GM23338 (cell line): Measurements from ENCODE around the gene SUB1. TPM values are rescaled to one million over a fixed set of nuclear protein-coding genes. Genes with fewer than 3 reads are reported as not detected.
A peak's percentile ranks its signal among the peaks of the same experiment; 100 is the strongest.

Experiments
- ATAC-seq: fragments of 200-7000 bp; cut with Tn5 transposase; 3 replicates; pipeline ENCODE4 v1.9.1; 2020
- DNase-seq: peaks from one replicate; pipeline ENCODE4 v3.0.0-alpha.2; 2015; ENCODE audit warnings: low spot score
- H2AFZ ChIP-seq: fragments of 200-600 bp; sonication (generic); 2 replicates; pipeline ENCODE4 v1.8.0; 2016; ENCODE audit warnings: antibody characterized with exemption, mild to moderate bottlenecking, moderate library complexity
- H3F3A ChIP-seq: fragments of 200-600 bp; sonication (generic); replicated peaks from 2 replicates; pipeline ENCODE4 v1.8.0; 2017; ENCODE audit warnings: antibody characterized with exemption, mixed run types, low read depth
- H3K27ac ChIP-seq: fragments of 200-600 bp; sonication (generic); 2 replicates; pipeline ENCODE4 v1.6.1; 2016; ENCODE audit warnings: low read depth
- H3K27me3 ChIP-seq: fragments of 200-600 bp; sonication (generic); 2 replicates; pipeline ENCODE4 v1.8.0; 2016; ENCODE audit warnings: mild to moderate bottlenecking, mixed run types, moderate library complexity; ENCODE audit not compliant: insufficient read depth
- H3K36me3 ChIP-seq: fragments of 200-600 bp; sonication (generic); 2 replicates; pipeline ENCODE4 v1.8.0; 2016; ENCODE audit warnings: mild to moderate bottlenecking; ENCODE audit not compliant: insufficient read depth
- H3K4me1 ChIP-seq: fragments of 200-600 bp; sonication (generic); 2 replicates; pipeline ENCODE4 v1.8.0; 2016; ENCODE audit warnings: mild to moderate bottlenecking, moderate library complexity; ENCODE audit not compliant: insufficient read depth
- H3K4me2 ChIP-seq: fragments of 200-600 bp; sonication (generic); 2 replicates; pipeline ENCODE4 v1.7.1; 2017; ENCODE audit warnings: mixed run types
- H3K4me3 ChIP-seq: fragments of 200-600 bp; sonication (generic); 2 replicates; pipeline ENCODE4 v1.6.1; 2016; ENCODE audit warnings: mixed run types
- H3K79me2 ChIP-seq: fragments of 200-600 bp; sonication (generic); replicated peaks from 2 replicates; pipeline ENCODE4 v1.8.0; 2017; ENCODE audit warnings: mild to moderate bottlenecking; ENCODE audit not compliant: insufficient read depth
- H3K9me2 ChIP-seq: fragments of 200-600 bp; sonication (generic); 2 replicates; pipeline ENCODE4 v1.8.0; 2017; ENCODE audit not compliant: insufficient read depth
- H4K20me1 ChIP-seq: fragments of 200-600 bp; sonication (generic); replicated peaks from 2 replicates; pipeline ENCODE4 v1.8.0; 2017; ENCODE audit warnings: mild to moderate bottlenecking; ENCODE audit not compliant: insufficient read depth
- H3K27ac Mint-ChIP-seq: 2 replicates; pipeline ENCODE4 v1.8.0; 2020; ENCODE audit warnings: inconsistent platforms, mild to moderate bottlenecking, moderate library complexity, mixed read lengths
- H3K27me3 Mint-ChIP-seq: 3 replicates; pipeline ENCODE4 v1.8.0; 2022; ENCODE audit warnings: low read depth, mild to moderate bottlenecking, moderate library complexity, mixed read lengths, inconsistent platforms; ENCODE audit not compliant: insufficient read depth, poor library complexity
- H3K36me3 Mint-ChIP-seq: 3 replicates; pipeline ENCODE4 v1.8.0; 2021; ENCODE audit warnings: low read depth, mild to moderate bottlenecking, inconsistent platforms, moderate library complexity, mixed read lengths
- H3K4me1 Mint-ChIP-seq: 3 replicates; pipeline ENCODE4 v1.8.0; 2020; ENCODE audit warnings: mild to moderate bottlenecking, inconsistent platforms, mixed read lengths
- H3K4me3 Mint-ChIP-seq: 3 replicates; pipeline ENCODE4 v1.8.0; 2021; ENCODE audit warnings: moderate library complexity, mild to moderate bottlenecking, inconsistent platforms, mixed read lengths
- H3K9me3 Mint-ChIP-seq: 3 replicates; pipeline ENCODE4 v1.8.0; 2020; ENCODE audit warnings: moderate library complexity, mild to moderate bottlenecking, inconsistent platforms, mixed read lengths
- EZH2 ChIP-seq: fragments of 200-600 bp; sonication (generic); IDR thresholded peaks from one replicate; pipeline ENCODE4 v1.8.0; 2017; ENCODE audit warnings: antibody characterized with exemption, mild to moderate bottlenecking, low read depth; ENCODE audit not compliant: unreplicated experiment
- EZH2phosphoT487 ChIP-seq: fragments of 200-600 bp; sonication (generic); IDR thresholded peaks from one replicate; pipeline ENCODE4 v1.8.1; 2018; ENCODE audit warnings: antibody characterized with exemption; ENCODE audit not compliant: unreplicated experiment
- JUNB ChIP-seq: IDR thresholded peaks from one replicate; pipeline ENCODE4 v1.6.1; 2016; ENCODE audit warnings: antibody characterized with exemption; ENCODE audit not compliant: unreplicated experiment
- STAT1 ChIP-seq: IDR thresholded peaks from one replicate; pipeline ENCODE4 v1.6.1; 2016; ENCODE audit warnings: antibody characterized with exemption; ENCODE audit not compliant: unreplicated experiment
- ZNF114 ChIP-seq: fragments of 250-450 bp; sonication (Bioruptor Pico); IDR thresholded peaks from 2 replicates; pipeline ENCODE4 v1.5.0; 2020; ENCODE audit warnings: mild to moderate bottlenecking, moderate library complexity
- ZNF331 ChIP-seq: fragments of 250-450 bp; sonication (Bioruptor Pico); IDR thresholded peaks from 2 replicates; pipeline ENCODE4 v1.5.0; 2020; ENCODE audit warnings: low read depth, mild to moderate bottlenecking, moderate library complexity
- polyA plus RNA-seq: library from polyadenylated mRNA; unstranded; fragments of >200 nt; fragmentation: Nextera tagmentation; extraction: Ambion mirVana; gene quantifications from 2 replicates; pipeline ENCODE4 v1.2.1, GENCODE V29; 2016
- total RNA-seq: library from RNA; depleted of rRNA; stranded (reverse); fragments of >200 nt; shearing (Covaris generic); gene quantifications from 2 replicates; pipeline ENCODE4 v1.2.3, GENCODE V29; 2014
- TF ChIP-seq, protein P1 (sequence below): fragments of 250-450 bp; sonication (Bioruptor Pico); IDR thresholded peaks from 2 replicates; pipeline ENCODE4 v1.5.0; 2020; ENCODE audit warnings: mild to moderate bottlenecking, moderate library complexity

The SUB1 gene
- total and polyA plus RNA-seq, 2 experiments from 2014 or later = 365 to 1,041 TPM

GRCh38 chr5:32587067-32587551 lies 1.8 kb downstream of the SUB1 start:
- peak overlapping the region; percentile 79 for H3K4me2 ChIP-seq
- peaks cover 34% of the 10 kb centered on the region for H3K36me3 Mint-ChIP-seq
- no peak for TF ChIP-seq STAT1
- TF ChIP-seq, protein P1, sequence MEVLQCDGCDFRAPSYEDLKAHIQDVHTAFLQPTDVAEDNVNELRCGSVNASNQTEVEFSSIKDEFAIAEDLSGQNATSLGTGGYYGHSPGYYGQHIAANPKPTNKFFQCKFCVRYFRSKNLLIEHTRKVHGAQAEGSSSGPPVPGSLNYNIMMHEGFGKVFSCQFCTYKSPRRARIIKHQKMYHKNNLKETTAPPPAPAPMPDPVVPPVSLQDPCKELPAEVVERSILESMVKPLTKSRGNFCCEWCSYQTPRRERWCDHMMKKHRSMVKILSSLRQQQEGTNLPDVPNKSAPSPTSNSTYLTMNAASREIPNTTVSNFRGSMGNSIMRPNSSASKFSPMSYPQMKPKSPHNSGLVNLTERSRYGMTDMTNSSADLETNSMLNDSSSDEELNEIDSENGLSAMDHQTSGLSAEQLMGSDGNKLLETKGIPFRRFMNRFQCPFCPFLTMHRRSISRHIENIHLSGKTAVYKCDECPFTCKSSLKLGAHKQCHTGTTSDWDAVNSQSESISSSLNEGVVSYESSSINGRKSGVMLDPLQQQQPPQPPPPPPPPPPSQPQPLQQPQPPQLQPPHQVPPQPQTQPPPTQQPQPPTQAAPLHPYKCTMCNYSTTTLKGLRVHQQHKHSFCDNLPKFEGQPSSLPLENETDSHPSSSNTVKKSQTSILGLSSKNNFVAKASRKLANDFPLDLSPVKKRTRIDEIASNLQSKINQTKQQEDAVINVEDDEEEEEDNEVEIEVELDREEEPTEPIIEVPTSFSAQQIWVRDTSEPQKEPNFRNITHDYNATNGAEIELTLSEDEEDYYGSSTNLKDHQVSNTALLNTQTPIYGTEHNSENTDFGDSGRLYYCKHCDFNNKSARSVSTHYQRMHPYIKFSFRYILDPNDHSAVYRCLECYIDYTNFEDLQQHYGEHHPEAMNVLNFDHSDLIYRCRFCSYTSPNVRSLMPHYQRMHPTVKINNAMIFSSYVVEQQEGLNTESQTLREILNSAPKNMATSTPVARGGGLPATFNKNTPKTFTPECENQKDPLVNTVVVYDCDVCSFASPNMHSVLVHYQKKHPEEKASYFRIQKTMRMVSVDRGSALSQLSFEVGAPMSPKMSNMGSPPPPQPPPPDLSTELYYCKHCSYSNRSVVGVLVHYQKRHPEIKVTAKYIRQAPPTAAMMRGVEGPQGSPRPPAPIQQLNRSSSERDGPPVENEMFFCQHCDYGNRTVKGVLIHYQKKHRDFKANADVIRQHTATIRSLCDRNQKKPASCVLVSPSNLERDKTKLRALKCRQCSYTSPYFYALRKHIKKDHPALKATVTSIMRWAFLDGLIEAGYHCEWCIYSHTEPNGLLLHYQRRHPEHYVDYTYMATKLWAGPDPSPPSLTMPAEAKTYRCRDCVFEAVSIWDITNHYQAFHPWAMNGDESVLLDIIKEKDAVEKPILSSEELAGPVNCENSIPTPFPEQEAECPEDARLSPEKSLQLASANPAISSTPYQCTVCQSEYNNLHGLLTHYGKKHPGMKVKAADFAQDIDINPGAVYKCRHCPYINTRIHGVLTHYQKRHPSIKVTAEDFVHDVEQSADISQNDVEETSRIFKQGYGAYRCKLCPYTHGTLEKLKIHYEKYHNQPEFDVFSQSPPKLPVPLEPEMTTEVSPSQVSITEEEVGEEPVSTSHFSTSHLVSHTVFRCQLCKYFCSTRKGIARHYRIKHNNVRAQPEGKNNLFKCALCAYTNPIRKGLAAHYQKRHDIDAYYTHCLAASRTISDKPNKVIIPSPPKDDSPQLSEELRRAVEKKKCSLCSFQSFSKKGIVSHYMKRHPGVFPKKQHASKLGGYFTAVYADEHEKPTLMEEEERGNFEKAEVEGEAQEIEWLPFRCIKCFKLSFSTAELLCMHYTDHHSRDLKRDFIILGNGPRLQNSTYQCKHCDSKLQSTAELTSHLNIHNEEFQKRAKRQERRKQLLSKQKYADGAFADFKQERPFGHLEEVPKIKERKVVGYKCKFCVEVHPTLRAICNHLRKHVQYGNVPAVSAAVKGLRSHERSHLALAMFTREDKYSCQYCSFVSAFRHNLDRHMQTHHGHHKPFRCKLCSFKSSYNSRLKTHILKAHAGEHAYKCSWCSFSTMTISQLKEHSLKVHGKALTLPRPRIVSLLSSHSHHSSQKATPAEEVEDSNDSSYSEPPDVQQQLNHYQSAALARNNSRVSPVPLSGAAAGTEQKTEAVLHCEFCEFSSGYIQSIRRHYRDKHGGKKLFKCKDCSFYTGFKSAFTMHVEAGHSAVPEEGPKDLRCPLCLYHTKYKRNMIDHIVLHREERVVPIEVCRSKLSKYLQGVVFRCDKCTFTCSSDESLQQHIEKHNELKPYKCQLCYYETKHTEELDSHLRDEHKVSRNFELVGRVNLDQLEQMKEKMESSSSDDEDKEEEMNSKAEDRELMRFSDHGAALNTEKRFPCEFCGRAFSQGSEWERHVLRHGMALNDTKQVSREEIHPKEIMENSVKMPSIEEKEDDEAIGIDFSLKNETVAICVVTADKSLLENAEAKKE (CRISPR knock-in tag) = no peak
- TF ChIP-seq JUNB = no peak
- no peak for TF ChIP-seq EZH2phosphoT487
- no peak for TF ChIP-seq ZNF331 (CRISPR knock-in tag)
- TF ChIP-seq ZNF114 (CRISPR knock-in tag) = no peak
- TF ChIP-seq EZH2 = no peak
- peaks cover 49% of the 10 kb centered on the region for H3K79me2 ChIP-seq
- no peaks in the 10 kb centered on the region for H3K27me3 ChIP-seq
- no peak overlapping the region for H2AFZ ChIP-seq
- ATAC-seq (no peak), DNase-seq (no peak)
- H3K4me1 ChIP-seq = peaks cover 31% of the 10 kb centered on the region
- H3K4me3 ChIP-seq = peak overlapping the region; percentile 88
- H3K9me2 ChIP-seq = no peaks in the 10 kb centered on the region
- no peak overlapping the region for H3K27ac Mint-ChIP-seq
- peaks cover 12% of the 10 kb centered on the region for H3K36me3 ChIP-seq
- H3K4me1 Mint-ChIP-seq = peaks cover 36% of the 10 kb centered on the region
- H3K9me3 Mint-ChIP-seq = no peaks in the 10 kb centered on the region
- H3K27ac ChIP-seq = no peak overlapping the region
- peaks cover 7% of the 10 kb centered on the region for H4K20me1 ChIP-seq
- peak overlapping the region; percentile 91 for H3K4me3 Mint-ChIP-seq
- H3F3A ChIP-seq = peaks cover 5% of the 10 kb centered on the region; the same call in 1 of the 2 replicates
- peaks cover 10% of the 10 kb centered on the region for H3K27me3 Mint-ChIP-seq
